ENCODE results near the gene GAR1. TPM values are rescaled to one million over a fixed set of nuclear protein-coding genes. Genes with fewer than 3 reads are reported as not detected.

GAR1 gene
- total and polyA plus RNA-seq, 10 donors, result 4.3 to 29.2 (median 12.8) TPM

- H3K4me1 ChIP-seq, result no peaks in the 10 kb centered on the region
- DNase-seq, result no peak
- no peak overlapping the region for H3K27ac ChIP-seq
- TF ChIP-seq POLR2AphosphoS5 (IDR thresholded peaks at IDR 0.05) (no peak), POLR2A (IDR thresholded peaks at IDR 0.05) (no peak)
- TF ChIP-seq, protein P1, sequence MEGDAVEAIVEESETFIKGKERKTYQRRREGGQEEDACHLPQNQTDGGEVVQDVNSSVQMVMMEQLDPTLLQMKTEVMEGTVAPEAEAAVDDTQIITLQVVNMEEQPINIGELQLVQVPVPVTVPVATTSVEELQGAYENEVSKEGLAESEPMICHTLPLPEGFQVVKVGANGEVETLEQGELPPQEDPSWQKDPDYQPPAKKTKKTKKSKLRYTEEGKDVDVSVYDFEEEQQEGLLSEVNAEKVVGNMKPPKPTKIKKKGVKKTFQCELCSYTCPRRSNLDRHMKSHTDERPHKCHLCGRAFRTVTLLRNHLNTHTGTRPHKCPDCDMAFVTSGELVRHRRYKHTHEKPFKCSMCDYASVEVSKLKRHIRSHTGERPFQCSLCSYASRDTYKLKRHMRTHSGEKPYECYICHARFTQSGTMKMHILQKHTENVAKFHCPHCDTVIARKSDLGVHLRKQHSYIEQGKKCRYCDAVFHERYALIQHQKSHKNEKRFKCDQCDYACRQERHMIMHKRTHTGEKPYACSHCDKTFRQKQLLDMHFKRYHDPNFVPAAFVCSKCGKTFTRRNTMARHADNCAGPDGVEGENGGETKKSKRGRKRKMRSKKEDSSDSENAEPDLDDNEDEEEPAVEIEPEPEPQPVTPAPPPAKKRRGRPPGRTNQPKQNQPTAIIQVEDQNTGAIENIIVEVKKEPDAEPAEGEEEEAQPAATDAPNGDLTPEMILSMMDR (IDR thresholded peaks at IDR 0.05 in 8 of 11, conservative IDR thresholded peaks at IDR 0.05 in 3 of 11), result no peak
- no peaks in the 10 kb centered on the region for H3K9me3 ChIP-seq
- intact Hi-C loops (cut with DNase I; ENCODE audit: low total_unique reads), result no loop called here
- 87 to 96% (median 91%) methylated on average over 4 of the region's 4 CpGs for WGBS, 5 donors
- no peak overlapping the region for H3K4me3 ChIP-seq
- no peaks in the 10 kb centered on the region for H3K27me3 ChIP-seq (replicated peaks in 1 of 7)
- H3K36me3 ChIP-seq, result no peaks in the 10 kb centered on the region
These were observed 18.2 kb downstream of the GAR1 start for GRCh38 chr4:109833756-109834155.

- H3K36me3 ChIP-seq, result no peaks in the 10 kb centered on the region
- H3K4me1 ChIP-seq, result no peaks in the 10 kb centered on the region
- WGBS, 5 donors, result 87 to 97% (median 95%) methylated on average over 3 of the region's 3 CpGs
- H3K27ac ChIP-seq, result no peak overlapping the region
- no peak overlapping the region for H3K4me3 ChIP-seq
- TF ChIP-seq POLR2A (IDR thresholded peaks at IDR 0.05), result no peak
- TF ChIP-seq POLR2AphosphoS5 (IDR thresholded peaks at IDR 0.05), result no peak
- TF ChIP-seq, protein P1 (IDR thresholded peaks at IDR 0.05 in 8 of 11, conservative IDR thresholded peaks at IDR 0.05 in 3 of 11), result no peak
- H3K9me3 ChIP-seq, result no peaks in the 10 kb centered on the region
- intact Hi-C loops (cut with DNase I; ENCODE audit: low total_unique reads), result no loop called here
- no peak for DNase-seq
- H3K27me3 ChIP-seq (replicated peaks in 1 of 7), result no peaks in the 10 kb centered on the region
These were observed 21.4 kb downstream of the GAR1 start for GRCh38 chr4:109836985-109837384.

DNA sequence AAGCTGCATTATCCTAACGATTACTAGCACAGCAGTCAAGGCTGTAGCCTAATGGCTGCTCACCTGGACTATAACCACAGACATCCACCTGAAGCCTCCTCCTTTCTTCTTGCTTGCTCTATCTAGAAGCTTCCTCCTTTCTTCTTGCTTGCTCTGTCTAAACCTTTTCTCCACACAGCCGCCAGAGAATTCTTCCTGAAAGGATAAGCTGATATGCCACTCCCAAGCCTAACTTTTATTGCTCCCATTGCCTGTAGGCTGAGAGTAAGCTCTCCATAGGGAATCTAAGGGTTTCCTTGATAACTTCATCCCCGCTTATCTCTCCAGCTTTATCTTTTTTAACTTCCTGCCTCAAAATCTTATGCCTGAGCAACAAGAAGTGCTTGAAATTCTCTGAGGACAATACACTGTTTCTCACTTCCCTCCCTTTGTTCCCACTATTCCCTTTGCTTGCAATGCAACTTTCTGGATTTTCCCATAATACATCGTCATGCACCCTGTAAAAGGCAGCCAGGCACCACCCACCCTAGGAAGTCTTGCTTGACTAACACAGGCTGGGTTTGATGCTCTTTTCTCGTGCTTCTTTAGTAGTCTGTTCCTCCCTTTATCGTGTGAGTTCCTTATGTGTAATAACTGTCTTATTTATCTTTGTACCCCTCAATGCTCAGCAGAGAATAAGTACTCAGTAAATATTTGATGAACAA is 31.0 kb downstream of the GAR1 start:
- Histone ChIP-seq H3K36me3 (no peaks in the 10 kb centered on the region), H3K9me3 (no peaks in the 10 kb centered on the region), H3K4me1 (no peaks in the 10 kb centered on the region), H3K4me3 (no peak overlapping the region), H3K27ac (no peak overlapping the region), H3K27me3 (replicated peaks in 1 of 7) (no peaks in the 10 kb centered on the region)
- WGBS, 5 donors, result 53 to 58% (median 57%) methylated on average over 6 of the region's 6 CpGs
- intact Hi-C loops (cut with DNase I; ENCODE audit: low total_unique reads), result no loop called here
- no peak for TF ChIP-seq POLR2A (IDR thresholded peaks at IDR 0.05)
- TF ChIP-seq POLR2AphosphoS5 (IDR thresholded peaks at IDR 0.05), result no peak
- TF ChIP-seq, protein P1 (IDR thresholded peaks at IDR 0.05 in 8 of 11, conservative IDR thresholded peaks at IDR 0.05 in 3 of 11), result no peak
- no peak for DNase-seq

DNA sequence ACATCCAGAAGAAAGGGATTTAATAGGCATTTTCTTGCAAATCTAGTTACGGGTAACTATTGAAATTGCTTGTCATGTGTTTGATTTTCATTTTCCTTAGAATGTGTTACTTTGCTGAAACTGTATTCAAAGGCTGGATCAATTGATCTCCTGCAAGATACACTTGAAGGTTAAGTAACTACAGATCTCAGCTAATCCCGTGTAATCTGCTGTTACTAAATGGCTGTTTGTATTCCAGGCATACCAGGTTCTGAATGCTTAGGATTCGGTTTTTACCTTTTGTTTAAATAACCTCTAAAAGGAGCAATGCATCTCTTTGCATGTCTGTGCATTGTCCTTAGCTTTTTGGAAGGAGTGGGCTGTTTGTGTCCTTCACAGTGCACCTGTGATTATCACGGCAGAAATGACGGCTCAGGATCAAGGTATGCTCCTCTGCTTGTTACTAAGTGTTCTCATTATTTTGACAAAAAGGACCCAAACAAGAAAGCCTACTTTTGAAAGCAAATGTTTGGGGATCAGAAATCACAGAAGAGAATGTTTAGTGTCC is 32.4 kb downstream of the GAR1 start, which contains the start of gene LRIT3:
TSS of gene LRIT3 (plus strand) at position 212 of the 547 bp plus-strand sequence. CDS start at position 307, 95 bp downstream.
- H3K4me3 ChIP-seq, result no peak within 1 kb of the TSS
- intact Hi-C loops (cut with DNase I; ENCODE audit: low total_unique reads), result no loop called here
- 87 to 95% (median 91%) methylated on average over 5 of the region's 5 CpGs for WGBS, 5 donors
- no peaks in the 10 kb centered on the region for H3K27me3 ChIP-seq (replicated peaks in 1 of 7)
- no peak within 1 kb of the TSS for H3K27ac ChIP-seq
- no peaks in the 10 kb centered on the region for H3K36me3 ChIP-seq
- no peaks in the 10 kb centered on the region for H3K4me1 ChIP-seq
- no peak for DNase-seq
- TF ChIP-seq, protein P1 (IDR thresholded peaks at IDR 0.05 in 8 of 11, conservative IDR thresholded peaks at IDR 0.05 in 3 of 11), result no peak
- no peak for TF ChIP-seq POLR2A (IDR thresholded peaks at IDR 0.05)
- no peak for TF ChIP-seq POLR2AphosphoS5 (IDR thresholded peaks at IDR 0.05)
- no peaks in the 10 kb centered on the region for H3K9me3 ChIP-seq

All from spleen (tissue), 11 donors.